Stimulated activated naive CD8-positive, alpha-beta T cell treated with anti-CD3 and anti-CD28 coated beads, Interleukin-15, Interleukin-2, amounts not matched to agents 100 ng/mL and 50 ng/mL, for 24 hours (primary cell): ENCODE results near the gene DRC7.
"Not testable (repeated sequence)": the region's sequence is repeated elsewhere in the genome, so short reads cannot be mapped to it uniquely, and the experiment has no call there.

ENCODE experiments used
- H3K27ac Mint-ChIP-seq: one replicate; pipeline ENCODE4 v1.8.0; 2021; ENCODE audit warnings: mild to moderate bottlenecking, mixed read lengths
- H3K27me3 Mint-ChIP-seq: one replicate; pipeline ENCODE4 v1.8.0; 2021; ENCODE audit warnings: mixed read lengths
- H3K36me3 Mint-ChIP-seq: one replicate; pipeline ENCODE4 v1.8.0; 2021; ENCODE audit warnings: low read depth, mixed read lengths
- H3K4me1 Mint-ChIP-seq: one replicate; pipeline ENCODE4 v1.8.0; 2021; ENCODE audit warnings: low read depth, mixed read lengths
- H3K4me3 Mint-ChIP-seq: one replicate; pipeline ENCODE4 v1.8.0; 2021; ENCODE audit warnings: mild to moderate bottlenecking, mixed read lengths
- H3K9me3 Mint-ChIP-seq: one replicate; pipeline ENCODE4 v1.8.0; 2021; ENCODE audit warnings: mixed read lengths

Gene DRC7

DNA sequence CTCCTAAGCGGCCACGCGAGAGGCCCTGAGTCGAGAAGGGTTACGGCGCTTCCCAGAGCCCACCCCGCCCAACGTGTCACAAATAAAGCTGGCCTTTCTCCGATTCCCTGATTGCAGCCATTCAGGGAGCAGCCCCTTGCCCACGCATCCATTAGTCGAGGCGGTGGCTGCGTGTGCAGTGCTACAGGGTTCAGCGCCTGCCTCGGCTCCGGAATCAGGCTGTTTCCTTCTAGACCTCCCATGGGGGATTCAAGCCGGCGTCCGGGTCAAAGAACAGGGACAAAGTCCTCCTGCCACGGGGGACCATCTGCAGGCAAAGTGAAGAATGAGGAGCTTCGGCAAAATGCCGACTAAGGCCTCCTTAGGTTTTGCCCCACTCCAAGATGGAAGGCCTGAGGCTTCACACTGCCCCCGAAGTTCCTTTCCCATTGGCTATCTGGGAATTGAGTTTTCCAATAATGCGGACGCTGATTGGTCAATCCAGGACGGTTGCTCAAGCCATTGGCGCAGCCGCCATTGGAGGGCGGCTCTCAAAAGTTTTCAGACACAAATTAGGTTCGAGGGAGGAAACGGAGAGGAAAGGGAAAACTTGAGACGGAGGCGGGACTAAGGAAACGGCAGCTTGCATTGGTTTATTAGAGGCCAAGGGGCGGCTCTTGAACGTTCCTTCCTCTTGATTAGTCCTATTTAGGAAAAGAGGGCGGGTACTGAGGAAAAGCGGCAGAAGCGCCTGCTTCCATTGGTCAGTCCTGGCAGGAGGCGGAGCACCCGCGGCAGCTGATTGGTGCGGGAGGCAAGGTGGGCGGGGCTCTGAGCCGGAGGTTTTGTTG is 40.5 kb downstream of the DRC7 start:
- Mint-ChIP-seq H3K27ac (peak overlapping the region; percentile 98), H3K9me3 (peaks cover 11% of the 10 kb centered on the region), H3K27me3 (peaks cover 4% of the 10 kb centered on the region), H3K36me3 (peaks cover 24% of the 10 kb centered on the region), H3K4me1 (peaks cover 43% of the 10 kb centered on the region), H3K4me3 (peak overlapping the region; percentile 96)

DNA sequence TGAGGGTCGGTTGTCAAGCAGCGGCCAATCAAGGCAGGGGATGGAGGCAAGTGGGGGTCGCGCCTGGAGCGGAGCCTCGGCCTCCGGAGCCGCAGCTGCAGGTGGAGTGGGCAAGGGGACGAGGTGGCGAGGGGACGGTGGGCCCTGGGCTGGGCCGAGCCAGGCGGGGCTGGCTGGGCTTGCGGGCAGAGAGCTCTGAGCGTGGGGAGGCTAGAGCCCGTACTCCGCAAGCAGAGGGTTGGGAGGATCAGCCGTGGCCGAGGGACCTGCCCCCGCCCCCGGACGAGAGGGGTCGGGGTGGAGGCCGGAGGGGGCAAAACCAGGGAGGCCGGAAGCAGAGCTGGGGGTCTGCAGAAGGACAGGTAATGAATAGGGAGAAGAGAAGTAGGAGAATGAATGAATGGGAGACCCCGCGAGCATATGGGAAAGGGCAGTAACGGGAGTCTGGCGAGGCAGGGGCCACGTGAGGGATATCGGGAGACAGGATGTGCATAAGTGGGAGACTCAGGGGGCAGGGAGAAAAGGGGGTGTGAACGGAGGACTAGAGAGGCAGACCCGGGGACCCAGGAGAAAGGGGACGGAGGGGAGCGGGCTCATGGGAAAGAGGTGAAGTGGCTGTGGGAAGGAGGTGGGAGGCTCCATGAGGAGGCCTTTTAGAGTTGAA is 41.3 kb downstream of the DRC7 start, which contains the start of gene KATNB1:
Gene KATNB1, plus strand, starts transcription at position 16 of the 664 bp plus-strand sequence. CDS start 1,474 bp downstream, outside the sequence.
- peaks cover 43% of the 10 kb centered on the region for H3K4me1 Mint-ChIP-seq
- peak within 1 kb of the TSS; percentile 98 for H3K27ac Mint-ChIP-seq
- H3K9me3 Mint-ChIP-seq, result peaks cover 11% of the 10 kb centered on the region
- H3K4me3 Mint-ChIP-seq, result peak within 1 kb of the TSS; percentile 96
- peaks cover 4% of the 10 kb centered on the region for H3K27me3 Mint-ChIP-seq
- peaks cover 24% of the 10 kb centered on the region for H3K36me3 Mint-ChIP-seq

- H3K27ac Mint-ChIP-seq, result peak overlapping the region; percentile 98
- H3K27me3 Mint-ChIP-seq, result peaks cover 4% of the 10 kb centered on the region
- peaks cover 7% of the 10 kb centered on the region for H3K9me3 Mint-ChIP-seq
- H3K36me3 Mint-ChIP-seq, result peaks cover 24% of the 10 kb centered on the region
- H3K4me3 Mint-ChIP-seq, result peak overlapping the region; percentile 96
- H3K4me1 Mint-ChIP-seq, result peaks cover 43% of the 10 kb centered on the region
These were observed 42.1 kb downstream of the DRC7 start for GRCh38 chr16:57736419-57737351.

- H3K4me3 Mint-ChIP-seq, result no peak overlapping the region
- no peak overlapping the region for H3K27ac Mint-ChIP-seq
- H3K27me3 Mint-ChIP-seq, result peaks cover 4% of the 10 kb centered on the region
- peaks cover 12% of the 10 kb centered on the region for H3K36me3 Mint-ChIP-seq
- no peaks in the 10 kb centered on the region for H3K9me3 Mint-ChIP-seq
- peaks cover 34% of the 10 kb centered on the region for H3K4me1 Mint-ChIP-seq
These were observed 44.2 kb downstream of the DRC7 start for GRCh38 chr16:57738844-57739243.

DNA sequence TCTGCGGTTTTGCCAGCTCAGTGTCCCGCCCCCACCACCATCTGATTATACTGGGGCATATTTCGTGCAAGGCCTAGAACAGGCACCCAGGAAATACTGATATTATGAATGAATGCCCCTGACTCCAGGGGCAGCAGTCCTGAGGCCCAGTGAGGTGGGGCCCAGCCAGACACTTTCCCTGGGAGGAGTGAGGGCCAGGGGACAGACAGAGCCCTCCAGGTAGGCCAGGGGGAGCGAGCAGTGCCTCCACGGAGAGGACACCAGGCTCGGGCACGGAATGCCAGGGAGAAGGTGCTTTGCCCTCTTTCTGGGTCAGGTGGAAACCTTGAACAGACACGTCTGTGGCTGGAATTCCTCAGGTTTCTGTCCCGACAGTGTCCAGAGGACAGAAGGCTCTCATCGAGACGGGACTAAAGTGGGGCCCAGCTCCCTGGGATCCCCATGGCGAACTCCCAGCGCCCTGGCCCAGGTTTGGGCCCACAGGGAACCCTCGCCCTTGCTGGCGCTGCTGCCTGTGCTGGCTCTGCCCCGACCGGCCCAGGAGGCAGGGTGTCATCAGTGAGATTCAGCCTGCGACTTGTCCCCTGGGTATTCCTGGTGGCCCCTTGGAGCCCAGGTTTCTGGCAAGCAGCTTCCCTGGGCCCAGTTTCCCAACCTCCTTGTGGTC is 45.3 kb downstream of the DRC7 start:
- Mint-ChIP-seq H3K4me1 (peaks cover 28% of the 10 kb centered on the region), H3K4me3 (no peak overlapping the region), H3K9me3 (no peaks in the 10 kb centered on the region), H3K27me3 (peaks cover 4% of the 10 kb centered on the region), H3K36me3 (peaks cover 12% of the 10 kb centered on the region), H3K27ac (no peak overlapping the region)

DNA sequence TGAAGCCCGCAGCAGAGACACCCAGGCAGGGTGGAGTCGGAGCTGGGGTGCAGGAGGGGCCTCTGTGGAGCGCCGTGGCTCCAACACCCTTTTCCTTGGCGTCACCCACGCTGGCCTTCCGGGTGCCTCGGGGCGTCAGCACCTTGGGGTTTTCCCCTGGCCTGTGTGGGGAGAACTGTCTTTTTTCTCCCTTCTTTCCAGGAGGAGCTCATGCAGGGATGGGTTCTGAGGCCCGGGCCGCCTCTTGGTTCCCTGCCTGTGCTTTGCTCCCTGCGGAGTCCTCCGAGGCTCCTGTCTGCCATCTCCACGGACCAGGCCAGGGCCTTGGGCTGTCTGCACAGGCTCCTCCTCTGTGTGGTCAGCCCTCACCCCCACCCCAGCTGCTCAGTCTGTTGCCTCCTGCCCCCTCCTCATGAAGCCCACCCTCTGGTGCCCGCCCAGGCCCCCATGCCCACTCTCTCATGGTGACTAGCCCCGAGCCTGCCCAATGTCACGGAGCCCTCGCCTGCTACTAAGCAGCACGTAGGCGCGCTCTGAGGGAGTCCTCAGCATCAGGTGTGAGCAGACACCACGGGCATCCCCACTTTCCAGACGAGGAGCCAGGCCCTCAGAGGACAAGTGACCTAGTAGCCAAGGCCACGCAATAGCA is 45.9 kb downstream of the DRC7 start:
- Mint-ChIP-seq H3K36me3 (peaks cover 5% of the 10 kb centered on the region), H3K4me3 (no peak overlapping the region), H3K27ac (no peak overlapping the region), H3K4me1 (peaks cover 22% of the 10 kb centered on the region), H3K9me3 (no peaks in the 10 kb centered on the region), H3K27me3 (no peaks in the 10 kb centered on the region)

DNA sequence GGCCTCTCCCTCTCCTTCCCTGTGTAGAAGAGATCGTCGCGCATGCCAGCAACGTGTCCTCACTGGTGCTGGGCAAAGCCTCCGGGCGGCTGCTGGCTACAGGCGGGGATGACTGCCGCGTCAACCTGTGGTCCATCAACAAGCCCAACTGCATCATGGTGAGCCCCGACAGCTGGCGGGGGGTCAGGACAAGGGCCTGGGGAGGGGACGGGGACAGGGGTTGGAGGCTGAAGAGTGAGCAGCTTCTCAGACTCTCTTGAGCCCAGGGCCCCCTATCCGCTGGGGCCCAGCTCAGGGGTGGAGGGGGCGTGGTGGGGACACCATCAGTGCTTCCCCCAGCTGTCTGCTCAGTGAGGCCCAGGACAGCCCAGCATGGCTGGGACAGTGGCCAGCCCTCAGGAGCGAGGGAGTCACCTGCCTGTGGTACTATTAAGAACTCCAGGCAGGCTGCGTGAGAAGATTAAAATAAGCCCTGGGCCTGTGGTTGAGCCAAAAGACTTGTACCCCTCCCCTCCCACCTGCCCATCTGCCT is 47.1 kb downstream of the DRC7 start:
- Mint-ChIP-seq H3K4me1 (peaks cover 12% of the 10 kb centered on the region), H3K27ac (no peak overlapping the region), H3K27me3 (no peaks in the 10 kb centered on the region), H3K9me3 (no peaks in the 10 kb centered on the region), H3K4me3 (no peak overlapping the region), H3K36me3 (peaks cover 4% of the 10 kb centered on the region)

DNA sequence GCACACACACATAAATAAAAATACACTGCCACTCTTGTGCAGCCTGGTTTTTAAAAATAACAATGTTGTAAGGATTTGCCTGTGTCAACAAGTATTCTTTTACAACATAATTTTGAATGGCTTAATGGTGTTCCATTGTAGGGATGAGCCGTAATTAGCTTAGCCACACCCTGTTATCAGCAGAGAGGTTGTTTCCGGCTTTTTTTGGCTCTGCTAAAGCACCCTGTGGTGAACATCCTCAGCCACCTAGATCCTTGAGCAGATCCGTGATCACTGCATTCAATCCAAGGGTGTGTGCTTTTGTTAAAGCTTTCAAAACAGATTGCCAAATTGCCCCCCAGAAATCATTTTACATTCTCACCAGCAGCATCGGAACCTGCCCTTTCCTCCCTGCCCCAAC is 47.9 kb downstream of the DRC7 start:
- H3K9me3 Mint-ChIP-seq, result no peaks in the 10 kb centered on the region
- H3K27me3 Mint-ChIP-seq, result no peaks in the 10 kb centered on the region
- H3K36me3 Mint-ChIP-seq, result peaks cover 3% of the 10 kb centered on the region
- no peak overlapping the region for H3K27ac Mint-ChIP-seq
- peaks cover 3% of the 10 kb centered on the region for H3K4me1 Mint-ChIP-seq
- no peak overlapping the region for H3K4me3 Mint-ChIP-seq

GRCh38 chr16:57743458-57743857 is 48.9 kb downstream of the DRC7 start:
- no peaks in the 10 kb centered on the region for H3K4me1 Mint-ChIP-seq
- H3K27me3 Mint-ChIP-seq, result no peaks in the 10 kb centered on the region
- H3K9me3 Mint-ChIP-seq, result no peaks in the 10 kb centered on the region
- no peaks in the 10 kb centered on the region for H3K36me3 Mint-ChIP-seq
- no peak overlapping the region for H3K4me3 Mint-ChIP-seq
- H3K27ac Mint-ChIP-seq, result no peak overlapping the region

- H3K36me3 Mint-ChIP-seq, result no peaks in the 10 kb centered on the region
- H3K27ac Mint-ChIP-seq, result no peak overlapping the region
These were observed 49.5 kb downstream of the DRC7 start for GRCh38 chr16:57743886-57744641.

GRCh38 chr16:57744642-57744903 is 50.0 kb downstream of the DRC7 start:
- H3K27ac Mint-ChIP-seq, result no peak overlapping the region
- no peaks in the 10 kb centered on the region for H3K36me3 Mint-ChIP-seq
- no peaks in the 10 kb centered on the region for H3K27me3 Mint-ChIP-seq
- no peaks in the 10 kb centered on the region for H3K9me3 Mint-ChIP-seq
- H3K4me3 Mint-ChIP-seq, result no peak overlapping the region
- no peaks in the 10 kb centered on the region for H3K4me1 Mint-ChIP-seq

More at GRCh38 chr16:57743886-57744641, 49.5 kb downstream of the DRC7 start:
- no peak overlapping the region for H3K4me3 Mint-ChIP-seq
- H3K4me1 Mint-ChIP-seq, result no peaks in the 10 kb centered on the region
- H3K9me3 Mint-ChIP-seq, result no peaks in the 10 kb centered on the region
- no peaks in the 10 kb centered on the region for H3K27me3 Mint-ChIP-seq

GRCh38 chr16:57745768-57746167 is 51.2 kb downstream of the DRC7 start:
- no peaks in the 10 kb centered on the region for H3K27me3 Mint-ChIP-seq
- no peaks in the 10 kb centered on the region for H3K9me3 Mint-ChIP-seq
- no peak overlapping the region for H3K27ac Mint-ChIP-seq
- no peaks in the 10 kb centered on the region for H3K36me3 Mint-ChIP-seq
- H3K4me1 Mint-ChIP-seq, result no peaks in the 10 kb centered on the region
- no peak overlapping the region for H3K4me3 Mint-ChIP-seq

GRCh38 chr16:57746316-57746715 is 51.7 kb downstream of the DRC7 start:
- H3K9me3 Mint-ChIP-seq, H3K4me1 Mint-ChIP-seq, H3K4me3 Mint-ChIP-seq, H3K27me3 Mint-ChIP-seq, H3K27ac Mint-ChIP-seq, H3K36me3 Mint-ChIP-seq: not testable (repeated sequence)
